Breast epithelium (tissue), 3 donors: Measurements from ENCODE around the gene NOVA1.

Experiments
- POLR2A ChIP-seq: fragments of 450-650 bp; IDR thresholded peaks from one replicate; pipeline ENCODE4 v1.6.1; 2016; ENCODE audit warnings: antibody characterized with exemption, mild to moderate bottlenecking, moderate library complexity
- TF ChIP-seq, protein P1 (sequence below), 3 donors: fragments of 450-650 bp; IDR thresholded peaks; one replicate each; pipeline ENCODE4 v1.5.1; 2016 to 2017; ENCODE audit warnings: antibody characterized with exemption in 3 of 3, mild to moderate bottlenecking in 3 of 3, moderate library complexity in 3 of 3

DNA sequence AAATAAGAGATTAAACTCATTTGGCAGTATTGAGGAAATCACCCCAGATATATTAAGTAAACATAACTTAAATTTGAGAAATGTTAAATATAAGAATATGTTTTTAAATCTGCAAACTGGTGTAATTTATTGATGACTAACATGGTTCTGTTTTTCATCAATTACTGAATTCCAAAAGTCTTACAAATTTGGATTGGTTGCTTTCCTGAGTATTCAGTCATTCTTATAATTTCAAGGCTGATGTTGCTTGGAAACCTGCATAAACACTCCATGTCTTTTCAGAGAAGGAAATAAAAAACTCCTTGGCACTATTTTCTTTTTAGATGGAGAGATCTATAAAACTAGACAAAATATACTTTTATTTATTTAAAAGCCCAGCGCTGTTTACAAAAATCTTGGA, 71.7 kb downstream of the NOVA1 start:
- TF ChIP-seq, protein P1, sequence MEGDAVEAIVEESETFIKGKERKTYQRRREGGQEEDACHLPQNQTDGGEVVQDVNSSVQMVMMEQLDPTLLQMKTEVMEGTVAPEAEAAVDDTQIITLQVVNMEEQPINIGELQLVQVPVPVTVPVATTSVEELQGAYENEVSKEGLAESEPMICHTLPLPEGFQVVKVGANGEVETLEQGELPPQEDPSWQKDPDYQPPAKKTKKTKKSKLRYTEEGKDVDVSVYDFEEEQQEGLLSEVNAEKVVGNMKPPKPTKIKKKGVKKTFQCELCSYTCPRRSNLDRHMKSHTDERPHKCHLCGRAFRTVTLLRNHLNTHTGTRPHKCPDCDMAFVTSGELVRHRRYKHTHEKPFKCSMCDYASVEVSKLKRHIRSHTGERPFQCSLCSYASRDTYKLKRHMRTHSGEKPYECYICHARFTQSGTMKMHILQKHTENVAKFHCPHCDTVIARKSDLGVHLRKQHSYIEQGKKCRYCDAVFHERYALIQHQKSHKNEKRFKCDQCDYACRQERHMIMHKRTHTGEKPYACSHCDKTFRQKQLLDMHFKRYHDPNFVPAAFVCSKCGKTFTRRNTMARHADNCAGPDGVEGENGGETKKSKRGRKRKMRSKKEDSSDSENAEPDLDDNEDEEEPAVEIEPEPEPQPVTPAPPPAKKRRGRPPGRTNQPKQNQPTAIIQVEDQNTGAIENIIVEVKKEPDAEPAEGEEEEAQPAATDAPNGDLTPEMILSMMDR (IDR thresholded peaks at IDR 0.05), result no peak
- TF ChIP-seq POLR2A, result no peak
